Measurements from ENCODE around the gene RALB. TPM values are rescaled to one million over a fixed set of nuclear protein-coding genes. Genes with fewer than 3 reads are reported as not detected.

Gene RALB
- total and polyA plus RNA-seq, 2 of the 8 experiments (the other 6 are each of a cell fraction or from before 2014, with no cell fraction given) = 12.0 to 16.6 TPM

DNA sequence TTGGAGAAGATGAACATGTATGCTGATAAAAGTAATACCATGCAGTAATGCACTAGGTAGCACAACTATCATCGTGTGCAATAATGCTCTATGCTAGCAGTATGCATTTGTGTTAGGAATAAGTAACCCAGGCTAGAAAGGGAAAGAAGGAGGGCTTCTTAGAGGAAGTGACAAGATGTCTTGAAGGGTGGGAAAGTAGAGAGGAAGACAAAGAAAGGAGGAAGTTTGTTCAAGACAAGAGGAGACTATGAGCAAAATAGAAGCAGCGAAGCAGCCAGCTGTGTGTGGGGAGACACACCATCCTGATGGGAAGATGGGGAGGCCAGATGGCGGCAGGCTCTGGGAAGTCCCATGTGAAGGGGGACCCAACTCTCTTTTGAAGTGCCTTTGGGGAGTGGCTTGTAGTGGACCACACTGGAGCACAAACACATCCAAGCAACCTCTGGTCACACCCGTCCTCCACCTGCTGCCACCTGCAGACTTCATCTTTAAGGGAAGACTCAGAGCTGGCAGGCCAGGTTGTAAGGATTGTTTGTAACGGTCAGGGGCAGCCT is 53.4 kb downstream of the RALB start (continued):
- no peak for TF ChIP-seq CHD7 (IDR thresholded peaks at IDR 0.05; ENCODE audit: insufficient replicate concordance, low read length)
- TF ChIP-seq CBX8 (IDR thresholded peaks at IDR 0.05; ENCODE audit: borderline replicate concordance, low read depth, low read length) = no peak
- TF ChIP-seq GABPA (IDR thresholded peaks at IDR 0.05; ENCODE audit: borderline replicate concordance, insufficient read depth, low read length) = no peak
- no peak for TF ChIP-seq MAFK (IDR thresholded peaks at IDR 0.05; ENCODE audit: low read depth, low read length)
